Measurements from ENCODE around the gene COQ8A. TPM values are rescaled to one million over a fixed set of nuclear protein-coding genes. Genes with fewer than 3 reads are reported as not detected.

COQ8A gene
- total RNA-seq, 1 experiment from 2014 or later: 24.6 TPM

DNA sequence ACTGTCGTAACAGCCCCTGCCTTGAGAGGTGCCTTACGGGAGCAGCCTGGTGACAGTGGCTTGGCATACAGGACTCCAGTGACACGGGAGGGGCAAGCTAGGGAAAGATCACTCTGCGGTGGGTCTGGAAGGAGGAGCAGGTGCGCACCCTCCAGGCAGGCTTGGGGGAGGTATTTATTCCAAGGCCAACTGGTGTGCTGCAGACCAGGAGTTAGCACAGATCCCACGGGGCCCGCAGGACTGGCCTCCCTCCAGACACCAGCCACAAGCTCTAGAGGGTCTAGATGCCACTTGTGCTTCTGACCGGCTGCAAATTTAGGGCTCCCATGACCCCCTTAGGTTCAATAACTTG, 47.6 kb upstream of the COQ8A start:
- Mint-ChIP-seq H3K4me1 (ENCODE audit: low read depth, unreplicated experiment) (no peaks in the 10 kb centered on the region), H3K27ac (ENCODE audit: unreplicated experiment) (no peak overlapping the region), H3K27me3 (ENCODE audit: unreplicated experiment) (no peaks in the 10 kb centered on the region)

DNA sequence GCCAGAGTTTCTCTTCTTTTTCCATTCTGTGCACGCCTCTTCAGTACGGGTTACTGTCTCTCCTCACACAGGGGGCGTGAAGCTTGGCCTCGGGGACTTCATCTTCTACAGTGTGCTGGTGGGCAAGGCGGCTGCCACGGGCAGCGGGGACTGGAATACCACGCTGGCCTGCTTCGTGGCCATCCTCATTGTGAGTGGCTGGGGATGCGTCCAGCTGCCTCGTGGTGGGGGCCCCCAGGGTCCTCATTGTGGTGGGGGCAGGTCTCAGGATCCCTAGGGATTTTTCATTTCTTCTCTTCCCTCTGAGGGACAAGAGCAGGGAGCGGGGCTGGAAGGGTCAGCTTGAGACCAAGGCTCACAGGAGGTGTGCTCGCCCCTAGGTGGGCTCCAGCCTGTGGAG, 46.2 kb upstream of the COQ8A start:
- BruUV-seq (replicated peaks): no TSS peak
- Mint-ChIP-seq H3K4me3 (ENCODE audit: low read depth, unreplicated experiment) (no peak overlapping the region), H3K36me3 (ENCODE audit: insufficient read depth, unreplicated experiment) (peaks cover 16% of the 10 kb centered on the region), H3K27me3 (ENCODE audit: unreplicated experiment) (no peaks in the 10 kb centered on the region), H3K9me3 (ENCODE audit: low read depth, unreplicated experiment) (no peaks in the 10 kb centered on the region), H3K27ac (ENCODE audit: unreplicated experiment) (no peak overlapping the region), H3K4me1 (ENCODE audit: low read depth, unreplicated experiment) (no peaks in the 10 kb centered on the region)
- intact Hi-C loops (cut with micrococcal nuclease; ENCODE audit: unreplicated experiment): no loop called here
- CTCF ChIA-PET: no interaction called here
- no peak for DNase-seq
- no peak for TF ChIP-seq CTCF (IDR thresholded peaks at IDR 0.05; ENCODE audit: unreplicated experiment)

More for the DNA sequence above, 47.6 kb upstream of the COQ8A start:
- CTCF ChIA-PET: no interaction called here
- TF ChIP-seq CTCF (IDR thresholded peaks at IDR 0.05; ENCODE audit: unreplicated experiment): no peak
- Mint-ChIP-seq H3K4me3 (ENCODE audit: low read depth, unreplicated experiment) (no peak overlapping the region), H3K9me3 (ENCODE audit: low read depth, unreplicated experiment) (no peaks in the 10 kb centered on the region), H3K36me3 (ENCODE audit: insufficient read depth, unreplicated experiment) (peaks cover 16% of the 10 kb centered on the region)
- DNase-seq: no peak
- no TSS peak for BruUV-seq (replicated peaks)
- intact Hi-C loops (cut with micrococcal nuclease; ENCODE audit: unreplicated experiment): no loop called here

- peaks cover 22% of the 10 kb centered on the region for H3K36me3 Mint-ChIP-seq (ENCODE audit: insufficient read depth, unreplicated experiment)
- BruUV-seq (replicated peaks): no TSS peak
Measured at GRCh38 chr1:226894826-226895225, 45.3 kb upstream of the COQ8A start.

GRCh38 chr1:226895644-226896043, 44.5 kb upstream of the COQ8A start:
- no peaks in the 10 kb centered on the region for H3K4me1 Mint-ChIP-seq (ENCODE audit: low read depth, unreplicated experiment)
- H3K9me3 Mint-ChIP-seq (ENCODE audit: low read depth, unreplicated experiment): no peaks in the 10 kb centered on the region
- no peak overlapping the region for H3K4me3 Mint-ChIP-seq (ENCODE audit: low read depth, unreplicated experiment)
- H3K36me3 Mint-ChIP-seq (ENCODE audit: insufficient read depth, unreplicated experiment): peaks cover 22% of the 10 kb centered on the region
- TF ChIP-seq CTCF (IDR thresholded peaks at IDR 0.05; ENCODE audit: unreplicated experiment): no peak
- intact Hi-C loops (cut with micrococcal nuclease; ENCODE audit: unreplicated experiment): no loop called here
- no TSS peak for BruUV-seq (replicated peaks)
- no peak for DNase-seq
- no peak overlapping the region for H3K27ac Mint-ChIP-seq (ENCODE audit: unreplicated experiment)
- CTCF ChIA-PET: no interaction called here
- H3K27me3 Mint-ChIP-seq (ENCODE audit: unreplicated experiment): no peaks in the 10 kb centered on the region

More at GRCh38 chr1:226894826-226895225, 45.3 kb upstream of the COQ8A start:
- Mint-ChIP-seq H3K27ac (ENCODE audit: unreplicated experiment) (no peak overlapping the region), H3K27me3 (ENCODE audit: unreplicated experiment) (no peaks in the 10 kb centered on the region), H3K4me1 (ENCODE audit: low read depth, unreplicated experiment) (no peaks in the 10 kb centered on the region), H3K9me3 (ENCODE audit: low read depth, unreplicated experiment) (no peaks in the 10 kb centered on the region), H3K4me3 (ENCODE audit: low read depth, unreplicated experiment) (no peak overlapping the region)
- no peak for TF ChIP-seq CTCF (IDR thresholded peaks at IDR 0.05; ENCODE audit: unreplicated experiment)
- intact Hi-C loops (cut with micrococcal nuclease; ENCODE audit: unreplicated experiment): no loop called here
- DNase-seq: no peak
- CTCF ChIA-PET: no interaction called here

DNA sequence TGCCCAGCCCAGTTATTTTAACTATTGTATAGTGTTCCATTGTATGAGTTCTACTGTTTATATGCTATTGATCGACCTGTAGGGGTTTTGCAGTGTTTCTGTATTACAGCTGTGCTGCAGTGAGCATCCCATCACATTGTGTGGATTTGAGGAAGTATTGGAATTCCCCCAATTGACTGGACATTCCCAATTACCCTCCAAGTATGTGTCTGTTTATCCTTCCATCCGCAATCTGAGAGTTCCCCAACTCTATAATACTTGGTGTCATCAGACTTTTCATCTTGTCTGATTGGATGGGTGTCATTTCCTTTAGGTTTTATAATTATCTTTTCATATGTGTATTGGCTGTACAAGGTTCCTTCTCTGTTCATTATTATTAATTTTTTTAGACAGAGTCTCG, 41.8 kb upstream of the COQ8A start:
- DNase-seq: no peak
- Mint-ChIP-seq H3K27me3 (ENCODE audit: unreplicated experiment) (no peaks in the 10 kb centered on the region), H3K4me1 (ENCODE audit: low read depth, unreplicated experiment) (no peaks in the 10 kb centered on the region), H3K27ac (ENCODE audit: unreplicated experiment) (no peak overlapping the region), H3K4me3 (ENCODE audit: low read depth, unreplicated experiment) (no peak overlapping the region), H3K36me3 (ENCODE audit: insufficient read depth, unreplicated experiment) (peaks cover 19% of the 10 kb centered on the region), H3K9me3 (ENCODE audit: low read depth, unreplicated experiment) (no peaks in the 10 kb centered on the region)
- intact Hi-C loops (cut with micrococcal nuclease; ENCODE audit: unreplicated experiment): no loop called here
- no TSS peak for BruUV-seq (replicated peaks)
- CTCF ChIA-PET: no interaction called here
- no peak for TF ChIP-seq CTCF (IDR thresholded peaks at IDR 0.05; ENCODE audit: unreplicated experiment)
